Measurements from ENCODE around the gene JAM3. TPM values are rescaled to one million over a fixed set of nuclear protein-coding genes. Genes with fewer than 3 reads are reported as not detected.

The JAM3 gene
- total RNA-seq, 1 donor from 2014 or later, result 68.1 TPM

GRCh38 chr11:134060316-134060715 lies 8.6 kb upstream of the JAM3 start:
- no peak overlapping the region for H3K27ac Mint-ChIP-seq
- Histone ChIP-seq H4K20me1 (ENCODE audit: low read depth) (no peaks in the 10 kb centered on the region), H3K4me3 (no peak overlapping the region), H3F3A (ENCODE audit: low read depth) (no peaks in the 10 kb centered on the region), H3K9me3 (ENCODE audit: low read depth) (no peaks in the 10 kb centered on the region), H3K27ac (no peak overlapping the region), H3K9ac (no peak overlapping the region), H3K79me2 (ENCODE audit: low read depth) (no peaks in the 10 kb centered on the region), H3K4me2 (no peak overlapping the region), H3K27me3 (no peaks in the 10 kb centered on the region), H3K4me1 (no peaks in the 10 kb centered on the region), H2AFZ (replicated peaks) (no peak overlapping the region), H3K36me3 (no peaks in the 10 kb centered on the region)
- peaks cover 5% of the 10 kb centered on the region for H3K4me1 Mint-ChIP-seq
- peaks cover 8% of the 10 kb centered on the region for H3K27me3 Mint-ChIP-seq (ENCODE audit: insufficient read depth, low read depth)
- H3K36me3 Mint-ChIP-seq, result no peaks in the 10 kb centered on the region
- H3K4me3 Mint-ChIP-seq, result no peak overlapping the region
- H3K9me3 Mint-ChIP-seq, result no peaks in the 10 kb centered on the region
- DNase-seq (ENCODE audit: low spot score), result no peak
- TF ChIP-seq EZH2phosphoT487 (IDR thresholded peaks at IDR 0.05) (no peak), EZH2 (IDR thresholded peaks at IDR 0.05) (no peak)
- TF ChIP-seq, protein P1, sequence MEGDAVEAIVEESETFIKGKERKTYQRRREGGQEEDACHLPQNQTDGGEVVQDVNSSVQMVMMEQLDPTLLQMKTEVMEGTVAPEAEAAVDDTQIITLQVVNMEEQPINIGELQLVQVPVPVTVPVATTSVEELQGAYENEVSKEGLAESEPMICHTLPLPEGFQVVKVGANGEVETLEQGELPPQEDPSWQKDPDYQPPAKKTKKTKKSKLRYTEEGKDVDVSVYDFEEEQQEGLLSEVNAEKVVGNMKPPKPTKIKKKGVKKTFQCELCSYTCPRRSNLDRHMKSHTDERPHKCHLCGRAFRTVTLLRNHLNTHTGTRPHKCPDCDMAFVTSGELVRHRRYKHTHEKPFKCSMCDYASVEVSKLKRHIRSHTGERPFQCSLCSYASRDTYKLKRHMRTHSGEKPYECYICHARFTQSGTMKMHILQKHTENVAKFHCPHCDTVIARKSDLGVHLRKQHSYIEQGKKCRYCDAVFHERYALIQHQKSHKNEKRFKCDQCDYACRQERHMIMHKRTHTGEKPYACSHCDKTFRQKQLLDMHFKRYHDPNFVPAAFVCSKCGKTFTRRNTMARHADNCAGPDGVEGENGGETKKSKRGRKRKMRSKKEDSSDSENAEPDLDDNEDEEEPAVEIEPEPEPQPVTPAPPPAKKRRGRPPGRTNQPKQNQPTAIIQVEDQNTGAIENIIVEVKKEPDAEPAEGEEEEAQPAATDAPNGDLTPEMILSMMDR (IDR thresholded peaks at IDR 0.05), result no peak

DNA sequence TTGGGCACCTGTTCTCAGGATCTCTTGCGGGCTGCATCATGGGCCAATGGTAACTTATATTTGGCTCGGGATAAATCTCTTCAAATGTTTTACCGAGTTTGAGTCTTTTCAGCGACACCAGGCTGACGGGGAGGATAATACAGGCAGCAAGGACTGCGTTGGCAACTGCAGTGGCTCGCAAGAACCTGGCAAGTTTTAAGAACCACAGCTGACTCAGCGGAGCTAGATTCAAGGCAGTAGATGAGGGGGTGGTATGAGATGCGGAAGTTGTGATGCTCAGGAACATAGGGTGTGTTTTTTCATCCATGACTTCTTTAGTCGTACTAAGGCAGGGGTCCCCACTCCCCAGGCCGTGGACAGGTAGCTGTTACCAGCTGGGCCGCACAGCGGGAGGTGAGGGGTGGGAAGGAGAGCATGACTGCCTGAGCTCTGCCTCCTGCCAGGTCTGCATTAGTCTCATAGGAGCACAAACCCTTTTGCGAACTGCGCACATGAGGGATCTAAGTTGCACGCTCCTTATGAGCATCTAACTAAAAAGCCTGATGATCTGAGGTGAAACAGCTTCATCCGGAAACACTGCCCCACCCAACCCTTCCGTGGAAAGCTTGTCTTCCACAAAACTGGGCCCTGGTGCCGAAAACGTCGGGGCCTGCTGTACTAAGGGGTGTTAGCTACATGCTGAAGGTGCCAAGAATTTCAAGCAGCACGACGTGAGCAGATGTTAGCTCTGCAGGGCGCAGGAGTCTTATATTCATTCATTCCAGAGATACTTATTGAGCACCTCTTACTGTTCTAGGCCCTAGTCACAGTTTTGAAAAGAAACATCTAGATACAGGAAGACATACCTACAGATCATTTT lies 6.4 kb upstream of the JAM3 start:
- no peak overlapping the region for H3K27ac ChIP-seq

DNA sequence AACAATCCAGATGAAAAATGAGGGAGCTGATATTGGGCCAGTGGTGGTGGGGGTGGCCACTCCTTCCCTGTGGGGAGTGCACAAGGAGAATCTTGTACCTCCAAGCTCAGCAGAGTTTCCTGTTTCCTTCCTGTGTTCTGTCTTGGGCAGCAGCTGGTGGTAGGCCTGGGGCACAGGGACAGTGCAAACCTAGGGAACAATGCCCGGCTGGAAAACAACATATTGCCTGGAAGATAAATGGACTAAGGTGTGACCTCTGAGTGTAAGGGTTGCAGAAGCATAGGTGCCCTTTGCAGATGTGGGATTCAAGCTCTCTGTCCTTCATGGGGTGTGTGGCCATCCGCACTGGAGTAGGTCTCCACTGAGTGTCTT lies 5.8 kb upstream of the JAM3 start:
- H3K36me3 Mint-ChIP-seq, result no peaks in the 10 kb centered on the region
- Histone ChIP-seq H3K79me2 (ENCODE audit: low read depth) (no peaks in the 10 kb centered on the region), H3K27ac (no peak overlapping the region), H3K36me3 (no peaks in the 10 kb centered on the region), H2AFZ (replicated peaks) (no peak overlapping the region), H3F3A (ENCODE audit: low read depth) (no peaks in the 10 kb centered on the region), H3K9me3 (ENCODE audit: low read depth) (no peaks in the 10 kb centered on the region), H3K9ac (no peak overlapping the region), H4K20me1 (ENCODE audit: low read depth) (no peaks in the 10 kb centered on the region), H3K4me3 (no peak overlapping the region), H3K4me1 (no peaks in the 10 kb centered on the region), H3K4me2 (no peak overlapping the region), H3K27me3 (peaks cover 12% of the 10 kb centered on the region)
- no peaks in the 10 kb centered on the region for H3K9me3 Mint-ChIP-seq
- H3K4me3 Mint-ChIP-seq, result no peak overlapping the region
- DNase-seq (ENCODE audit: low spot score), result no peak
- no peak overlapping the region for H3K27ac Mint-ChIP-seq
- TF ChIP-seq EZH2 (IDR thresholded peaks at IDR 0.05), result no peak
- TF ChIP-seq, protein P1 (IDR thresholded peaks at IDR 0.05), result no peak
- TF ChIP-seq EZH2phosphoT487 (IDR thresholded peaks at IDR 0.05), result no peak
- H3K27me3 Mint-ChIP-seq (ENCODE audit: insufficient read depth, low read depth), result peaks cover 10% of the 10 kb centered on the region
- H3K4me1 Mint-ChIP-seq, result peaks cover 12% of the 10 kb centered on the region

More for the DNA sequence above, 6.4 kb upstream of the JAM3 start:
- H3K27me3 Mint-ChIP-seq (ENCODE audit: insufficient read depth, low read depth), result peaks cover 10% of the 10 kb centered on the region
- Histone ChIP-seq H3F3A (ENCODE audit: low read depth) (no peaks in the 10 kb centered on the region), H3K4me3 (no peak overlapping the region), H2AFZ (replicated peaks) (no peak overlapping the region), H3K9ac (no peak overlapping the region), H3K4me1 (no peaks in the 10 kb centered on the region), H3K9me3 (ENCODE audit: low read depth) (no peaks in the 10 kb centered on the region), H3K4me2 (no peak overlapping the region), H3K79me2 (ENCODE audit: low read depth) (no peaks in the 10 kb centered on the region), H3K36me3 (no peaks in the 10 kb centered on the region), H3K27me3 (peaks cover 6% of the 10 kb centered on the region), H4K20me1 (ENCODE audit: low read depth) (no peaks in the 10 kb centered on the region)
- no peaks in the 10 kb centered on the region for H3K36me3 Mint-ChIP-seq
- TF ChIP-seq, protein P1 (IDR thresholded peaks at IDR 0.05), result no peak
- no peak for TF ChIP-seq EZH2phosphoT487 (IDR thresholded peaks at IDR 0.05)
- no peak for TF ChIP-seq EZH2 (IDR thresholded peaks at IDR 0.05)
- peaks cover 10% of the 10 kb centered on the region for H3K4me1 Mint-ChIP-seq
- no peak for DNase-seq (ENCODE audit: low spot score)
- H3K9me3 Mint-ChIP-seq, result no peaks in the 10 kb centered on the region
- peak overlapping the region; percentile 21 for H3K27ac Mint-ChIP-seq
- no peak overlapping the region for H3K4me3 Mint-ChIP-seq
